Heart left ventricle (tissue), 16 donors: Measurements from ENCODE around the gene USP32. TPM values are rescaled to one million over a fixed set of nuclear protein-coding genes. Genes with fewer than 3 reads are reported as not detected.

Experiments
- ATAC-seq, 4 donors: fragments of 200-7000 bp; cut with Tn5 transposase; one replicate each; pipeline ENCODE4 v1.9.1; 2020 to 2022; ENCODE audit warnings: moderate library complexity in 4 of 4, mild to moderate bottlenecking in 3 of 4, moderate number of reproducible peaks in 1 of 4
- DNase-seq, 5 donors: peaks; one replicate each; pipeline ENCODE4 v3.0.0-alpha.2; 2020
- H3K27ac ChIP-seq, 12 donors: fragments of 200-600 bp; sonication (generic) in 4 of 12; one replicate each; pipeline versions ENCODE4 v1.5.0 to v1.8.0; 2016 to 2022; ENCODE audit warnings: mild to moderate bottlenecking in 2 of 12
- H3K27me3 ChIP-seq, 9 donors: fragments of 200-600 bp; sonication (generic) in 2 of 9; one replicate each; pipeline versions ENCODE4 v1.5.1 to v1.8.0; 2016 to 2022; ENCODE audit warnings: mild to moderate bottlenecking in 3 of 9
- H3K36me3 ChIP-seq, 9 donors: fragments of 200-600 bp; sonication (generic) in 2 of 9; one replicate each; pipeline versions ENCODE4 v1.5.0 to v1.8.0; 2018 to 2022; ENCODE audit warnings: mild to moderate bottlenecking in 2 of 9
- H3K4me1 ChIP-seq, 12 donors: fragments of 200-600 bp; sonication (generic) in 4 of 12; one replicate each; pipeline versions ENCODE4 v1.5.0 to v1.8.0; 2016 to 2022; ENCODE audit warnings: mild to moderate bottlenecking in 3 of 12
- H3K4me3 ChIP-seq, 12 donors: fragments of 200-600 bp; sonication (generic) in 4 of 12; one replicate each; pipeline versions ENCODE4 v1.5.0 to v1.8.0; 2017 to 2022; ENCODE audit warnings: mild to moderate bottlenecking in 9 of 12, moderate library complexity in 4 of 12
- H3K9me3 ChIP-seq, 12 donors: fragments of 200-600 bp; sonication (generic) in 4 of 12; one replicate each; pipeline versions ENCODE4 v1.5.0 to v1.8.0; 2016 to 2022; ENCODE audit warnings: mild to moderate bottlenecking in 1 of 12
- POLR2A ChIP-seq, 2 donors: fragments of 450-650 bp; IDR thresholded peaks; one replicate each; pipeline ENCODE4 v1.6.1; 2017; ENCODE audit warnings: antibody characterized with exemption in 2 of 2, mild to moderate bottlenecking in 2 of 2, moderate library complexity in 2 of 2
- WGBS, 4 donors: extraction: QIAGEN DNeasy Blood & Tissue Kit in 2 of 4; methylation state at CpG; one replicate each; pipeline versions ENCODE4 v1.1.5 to v1.1.7; 2013 to 2018; 5-methylcytosine and 5-hydroxymethylcytosine counted together
- intact Hi-C, 10 donors: fragments of 100-400 bp; cut with DNase I; formaldehyde crosslinking; loops; one replicate each; pipeline versions ENCODE4 v1.11.1 to v1.14.2; 2022
- polyA plus RNA-seq, 2 donors: library from polyadenylated mRNA; stranded (reverse); fragments of 200-250 nt; gene quantifications; one replicate each; pipeline ENCODE4 v1.2.3, GENCODE V29; 2013
- total RNA-seq, 9 donors: library from RNA; depleted of rRNA in 2 of 9; stranded (reverse); fragments of >200 nt in 2 of 9; fragmentation: NEBNext Ultra II Directional in 3 of 9; extraction: Animal tissue kit (Norgen Biotek cat#: 25700) in 3 of 9; gene quantifications; one replicate each; pipeline versions ENCODE4 v1.1.0 to v1.2.4, GENCODE V29; 2016 to 2023
- TF ChIP-seq, protein P1 (sequence below), 12 donors: fragments of 200-600 bp; sonication (generic) in 4 of 12; IDR thresholded peaks; one replicate each; pipeline versions ENCODE4 v1.5.0 to v1.8.0; 2018 to 2022; ENCODE audit warnings: antibody characterized with exemption in 12 of 12, mild to moderate bottlenecking in 5 of 12
- donor health status: ischemic (EF 13 %, LVEDD 7.1; RV severe dilation, severe dysfunction).
- donor health status: healthy with polysubstance abuse.
- donor health status: DM: no; HTN: yes; CAD: no.
- donor health status: DM: no; HTN: no; CAD: no.
- donor health status: ischemic (EF 25% LVEDD 6.9; RV normal size, moderate dysfunction).
- donor health status: ischemic (EF 25% LVEDD 5.7; RV mildly dilated, moderate dysfunction).
- donor health status: healthy.
- donor health status: DM: yes; HTN: yes; CAD: no.
- donor health status: ischemic (EF 35%, LVEDD 5.7; RV mildly dilated, moderate dysfunction).
- donor health status: nonischemic (EF 11% LVEDD 7.7; RV severe dilation, severe dysfunction).
- donor health status: DM: yes; HTN: yes; CAD: no.
- donor health status: PGD.
- donor health status: ischemic (EF 29% LVEDD 5.4; RV normal size, mild dysfunction).
- donor health status: nonischemic (EF 23%, LVEDD 6.1; RV moderate dilation, normal function).

Gene USP32
- total and polyA plus RNA-seq, 11 donors = 9.8 to 50.0 (median 30.3) TPM

- 68 to 79% (median 72%) methylated on average over 13 of the region's 13 CpGs for WGBS, 4 donors
- Histone ChIP-seq H3K4me3 (peak overlapping the region in 11 of 12 donors; percentile 56 to 99 (median 71)), H3K27ac (peak overlapping the region in 3 of 12 donors; percentile 89 to 97 (median 95)), H3K27me3 (peaks cover 15 to 39% (median 30%) of the 10 kb centered on the region in 9 donors), H3K9me3 (no peaks in the 10 kb centered on the region), H3K4me1 (peaks cover 0 to 48% (median 23%) of the 10 kb centered on the region in 12 donors), H3K36me3 (peaks cover 0 to 14% (median 0%) of the 10 kb centered on the region in 9 donors)
- no peak for ATAC-seq
- TF ChIP-seq POLR2A (IDR thresholded peaks at IDR 0.05) = no peak
- TF ChIP-seq, protein P1, sequence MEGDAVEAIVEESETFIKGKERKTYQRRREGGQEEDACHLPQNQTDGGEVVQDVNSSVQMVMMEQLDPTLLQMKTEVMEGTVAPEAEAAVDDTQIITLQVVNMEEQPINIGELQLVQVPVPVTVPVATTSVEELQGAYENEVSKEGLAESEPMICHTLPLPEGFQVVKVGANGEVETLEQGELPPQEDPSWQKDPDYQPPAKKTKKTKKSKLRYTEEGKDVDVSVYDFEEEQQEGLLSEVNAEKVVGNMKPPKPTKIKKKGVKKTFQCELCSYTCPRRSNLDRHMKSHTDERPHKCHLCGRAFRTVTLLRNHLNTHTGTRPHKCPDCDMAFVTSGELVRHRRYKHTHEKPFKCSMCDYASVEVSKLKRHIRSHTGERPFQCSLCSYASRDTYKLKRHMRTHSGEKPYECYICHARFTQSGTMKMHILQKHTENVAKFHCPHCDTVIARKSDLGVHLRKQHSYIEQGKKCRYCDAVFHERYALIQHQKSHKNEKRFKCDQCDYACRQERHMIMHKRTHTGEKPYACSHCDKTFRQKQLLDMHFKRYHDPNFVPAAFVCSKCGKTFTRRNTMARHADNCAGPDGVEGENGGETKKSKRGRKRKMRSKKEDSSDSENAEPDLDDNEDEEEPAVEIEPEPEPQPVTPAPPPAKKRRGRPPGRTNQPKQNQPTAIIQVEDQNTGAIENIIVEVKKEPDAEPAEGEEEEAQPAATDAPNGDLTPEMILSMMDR (IDR thresholded peaks at IDR 0.05) = no peak
- no peak for DNase-seq
- intact Hi-C loops = loop anchor here in 1 of 10 donors (10.0 kb wide), 1 partner anchor 299 kb away; no protein-coding TSS in a partner anchor
Observed at GRCh38 chr17:60135951-60136666, 255.8 kb downstream of the USP32 start.

DNA sequence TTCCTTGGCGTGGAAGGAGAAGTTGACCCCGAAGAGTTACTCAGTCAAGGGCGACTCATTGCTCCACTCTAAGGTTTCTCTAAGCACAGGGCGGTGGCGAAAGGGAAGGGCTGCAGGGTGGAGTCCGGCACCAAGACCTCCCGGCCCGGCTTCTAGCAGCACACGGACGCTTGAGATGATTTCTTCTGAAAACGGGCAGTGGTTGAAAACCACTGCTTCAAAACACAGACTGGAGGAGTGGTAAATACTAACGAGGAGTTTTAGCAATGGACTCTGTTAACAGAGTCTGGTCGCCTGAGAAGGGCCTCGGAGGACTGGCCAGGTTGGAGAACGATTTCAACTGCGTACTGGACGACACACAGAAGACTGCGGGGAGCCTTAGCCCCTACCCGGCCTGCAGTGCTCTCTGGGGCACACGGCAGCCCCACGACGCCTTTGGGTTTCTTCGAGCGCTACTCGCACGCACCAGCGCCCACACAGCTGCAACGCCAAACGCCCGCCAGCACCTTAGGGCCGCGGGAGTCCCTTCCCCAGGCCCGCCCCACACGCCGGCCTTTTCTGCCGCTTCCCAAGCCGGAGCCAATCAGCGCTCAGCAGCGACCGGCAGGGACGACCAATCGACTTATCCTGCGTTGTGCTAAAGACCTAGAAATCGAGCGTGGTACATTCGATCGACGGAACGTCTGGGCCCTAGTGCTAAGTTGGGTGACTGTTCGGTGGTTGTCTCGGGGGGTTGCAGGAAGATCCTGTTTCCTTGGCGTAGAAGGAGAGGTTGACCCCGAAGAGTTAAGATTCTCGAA lies 256.6 kb downstream of the USP32 start:
- Histone ChIP-seq H3K27me3 (peaks cover 9 to 31% (median 22%) of the 10 kb centered on the region in 9 donors), H3K9me3 (no peaks in the 10 kb centered on the region), H3K4me1 (peaks cover 0 to 45% (median 20%) of the 10 kb centered on the region in 12 donors), H3K27ac (peak overlapping the region; percentile 62 to 97 (median 88)), H3K4me3 (peak overlapping the region; percentile 47 to 99 (median 71)), H3K36me3 (peaks cover 0 to 14% (median 0%) of the 10 kb centered on the region in 9 donors)
- DNase-seq (peak; percentile 88 to 93 (median 91)), ATAC-seq (peak; percentile 95 to 98 (median 96))
- TF ChIP-seq, protein P1 (IDR thresholded peaks at IDR 0.05) = no peak
- peak in 1 of 2 donors; percentile 69 for TF ChIP-seq POLR2A (IDR thresholded peaks at IDR 0.05)
- 1 to 3% (median 2%) methylated on average over 42 to 54 of the region's 54 CpGs for WGBS, 4 donors
- intact Hi-C loops = loop anchor here in 1 of 10 donors (10.0 kb wide), 1 partner anchor 299 kb away; no protein-coding TSS in a partner anchor

DNA sequence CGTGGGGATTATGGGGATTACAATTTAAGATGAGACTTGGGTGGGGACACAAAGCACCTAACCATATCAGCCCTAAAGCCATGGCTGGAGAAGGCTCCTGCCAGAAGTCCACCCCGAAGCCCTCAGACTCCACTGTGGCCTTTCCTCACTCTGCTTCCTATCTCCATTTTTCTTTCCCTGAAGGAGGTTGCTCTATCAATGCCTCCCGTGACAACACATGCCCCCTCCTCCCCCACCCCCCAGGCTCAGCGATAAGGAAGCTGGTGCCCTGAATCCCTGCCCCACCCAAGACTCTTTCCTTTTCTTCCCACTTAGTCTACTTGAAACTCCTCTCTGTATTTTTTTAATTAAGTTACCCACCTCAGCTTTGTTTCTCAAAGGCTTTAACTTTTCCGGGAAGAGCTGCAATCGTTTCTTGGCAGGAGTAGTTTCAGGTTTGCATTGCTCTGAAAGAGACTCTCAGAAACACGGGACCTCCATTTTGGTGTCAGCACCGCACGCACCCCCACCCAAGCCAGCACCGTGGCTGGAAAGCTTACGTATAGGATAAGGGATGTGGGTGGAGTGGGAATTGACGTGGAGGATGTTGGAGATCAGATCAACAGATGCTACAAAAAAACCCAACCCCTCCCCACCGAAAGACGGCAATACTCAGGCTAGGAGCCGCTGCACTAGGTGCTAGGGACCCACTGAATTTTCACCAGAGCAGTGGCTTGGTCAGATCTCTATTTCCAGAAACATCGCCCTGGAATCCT lies 257.4 kb downstream of the USP32 start:
- peaks cover 0 to 37% (median 17%) of the 10 kb centered on the region in 12 donors for H3K4me1 ChIP-seq
- peak overlapping the region; percentile 47 to 99 (median 71) for H3K4me3 ChIP-seq
- 5 to 7% (median 6%) methylated on average over 16 of the region's 16 CpGs for WGBS, 4 donors
- H3K27ac ChIP-seq = peak overlapping the region; percentile 62 to 97 (median 88)
- peaks cover 4 to 24% (median 15%) of the 10 kb centered on the region in 9 donors for H3K27me3 ChIP-seq
- peaks cover 0 to 14% (median 0%) of the 10 kb centered on the region in 9 donors for H3K36me3 ChIP-seq
- intact Hi-C loops = loop anchor here in 1 of 10 donors (10.0 kb wide), 1 partner anchor 300 kb away; no protein-coding TSS in a partner anchor
- TF ChIP-seq, protein P1 (IDR thresholded peaks at IDR 0.05) = no peak
- TF ChIP-seq POLR2A (IDR thresholded peaks at IDR 0.05) = no peak
- H3K9me3 ChIP-seq = no peaks in the 10 kb centered on the region
- DNase-seq (peak in 2 of 5 donors; percentile 36 to 59), ATAC-seq (peak; percentile 38 to 84 (median 44))
